Stimulated activated naive CD8-positive, alpha-beta T cell treated with anti-CD3 and anti-CD28 coated beads, Interleukin-15, Interleukin-2, amounts not matched to agents 100 U/mL and 50 U/mL, for 24 hours (primary cell): Measurements from ENCODE around the gene NOS1AP.

ENCODE experiments used
- ATAC-seq: fragments of 150-1000 bp; cut with Tn5 transposase; one replicate; pipeline ENCODE4 v1.10.0; 2021
- DNase-seq: peaks from one replicate; pipeline ENCODE4 v3.0.0; 2021

NOS1AP gene

DNA sequence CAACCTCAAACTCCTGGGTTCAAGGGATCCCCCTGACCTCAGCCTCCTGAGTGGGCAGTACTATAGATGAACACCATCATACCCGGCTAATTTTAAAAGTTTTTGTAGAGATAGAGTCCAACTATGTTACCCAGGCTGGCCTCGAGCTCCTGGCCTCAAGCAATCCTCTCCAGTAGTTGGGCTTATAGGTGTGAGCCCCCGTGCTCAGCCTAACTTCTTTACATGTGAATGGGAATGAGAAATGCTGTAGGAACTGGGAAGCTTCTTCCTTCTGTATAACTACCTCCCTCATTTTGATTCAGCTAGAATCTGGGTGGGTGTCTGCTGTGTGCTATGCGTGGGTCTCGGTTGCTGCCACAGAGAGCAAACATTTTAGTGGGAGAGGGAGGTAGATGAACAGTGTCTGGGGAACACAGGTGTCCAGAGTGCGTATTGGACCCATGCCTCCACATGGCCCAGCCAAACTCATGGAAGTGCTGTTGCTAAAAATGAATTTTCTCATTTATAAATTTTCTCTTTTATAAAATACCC, 150.6 kb downstream of the NOS1AP start:
- DNase-seq = no peak
- ATAC-seq = no peak

DNA sequence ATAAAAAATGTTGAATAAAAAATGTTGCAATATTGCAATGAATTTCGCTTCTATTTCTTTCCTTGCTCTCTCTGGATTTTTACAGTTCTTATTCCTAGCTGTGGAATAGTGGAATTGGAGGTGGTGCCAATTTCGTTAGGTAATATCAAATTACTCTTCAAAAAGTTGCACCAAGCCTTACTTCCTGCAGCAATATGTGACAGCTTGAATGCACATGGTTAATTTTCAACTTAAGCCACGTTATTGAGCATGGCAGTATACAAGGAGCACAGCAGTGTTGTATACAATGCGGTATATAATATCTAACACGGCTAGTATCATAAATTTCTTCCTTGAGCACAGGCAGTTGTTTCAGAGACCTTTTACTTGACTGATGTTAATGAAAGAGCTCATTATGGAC, 152.5 kb downstream of the NOS1AP start:
- DNase-seq (no peak), ATAC-seq (no peak)

DNA sequence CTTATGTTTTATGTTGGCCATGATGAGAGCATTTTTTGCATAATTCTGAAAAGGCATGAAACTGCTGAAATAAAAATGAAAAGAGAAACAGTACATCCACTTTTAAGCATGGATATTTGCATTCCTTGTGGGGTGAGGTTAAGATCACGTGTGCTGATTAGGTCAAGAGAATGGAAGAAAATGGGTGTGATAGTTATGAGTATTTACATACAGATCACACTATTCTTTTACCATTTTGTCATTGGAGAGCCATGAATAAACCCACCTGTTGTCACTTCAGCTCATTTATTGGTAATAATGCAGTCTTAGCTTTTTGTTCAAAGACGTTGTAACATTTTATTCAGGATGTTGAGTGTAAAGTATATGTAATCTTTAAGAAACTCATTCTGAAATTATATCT, 153.2 kb downstream of the NOS1AP start:
- ATAC-seq (no peak), DNase-seq (no peak)

DNA sequence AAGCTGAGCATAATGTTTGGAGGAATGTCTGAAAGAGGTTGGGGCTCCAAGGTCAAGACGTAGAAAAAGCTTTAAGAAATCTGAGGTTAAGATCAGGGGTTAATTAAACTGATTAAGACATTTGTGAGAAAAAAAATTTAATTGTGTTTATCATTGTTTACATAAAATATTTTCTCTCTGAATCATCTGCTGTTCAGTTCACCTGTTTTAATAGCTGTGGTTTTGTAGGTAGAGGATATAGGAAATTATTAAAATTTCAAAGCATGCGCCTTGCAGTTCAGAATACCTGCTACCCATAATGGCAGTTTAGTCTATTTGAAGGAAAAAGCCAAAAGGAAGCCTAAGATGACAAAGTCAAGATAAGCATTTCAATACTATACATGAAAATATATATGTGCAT, 154.0 kb downstream of the NOS1AP start:
- ATAC-seq = no peak
- no peak for DNase-seq

DNA sequence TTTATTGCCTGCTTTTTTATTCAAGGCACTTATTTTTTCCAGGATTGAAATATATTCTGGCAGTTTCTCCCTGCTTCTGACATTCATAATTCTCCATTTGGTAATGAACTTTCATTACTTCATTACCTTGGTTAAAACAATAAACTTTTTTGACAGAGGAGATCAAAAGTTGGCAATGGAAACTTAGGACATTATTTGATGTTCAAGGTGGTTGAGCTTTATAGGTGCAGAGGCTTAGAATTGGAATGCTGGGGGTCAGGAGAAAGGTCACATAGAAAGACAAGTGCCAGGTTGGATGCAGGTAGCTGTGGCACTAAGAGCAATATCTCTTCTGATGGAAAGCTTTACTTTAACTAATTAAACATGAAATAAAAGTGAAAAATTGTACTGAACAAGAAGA, 154.8 kb downstream of the NOS1AP start:
- no peak for DNase-seq
- no peak for ATAC-seq

DNA sequence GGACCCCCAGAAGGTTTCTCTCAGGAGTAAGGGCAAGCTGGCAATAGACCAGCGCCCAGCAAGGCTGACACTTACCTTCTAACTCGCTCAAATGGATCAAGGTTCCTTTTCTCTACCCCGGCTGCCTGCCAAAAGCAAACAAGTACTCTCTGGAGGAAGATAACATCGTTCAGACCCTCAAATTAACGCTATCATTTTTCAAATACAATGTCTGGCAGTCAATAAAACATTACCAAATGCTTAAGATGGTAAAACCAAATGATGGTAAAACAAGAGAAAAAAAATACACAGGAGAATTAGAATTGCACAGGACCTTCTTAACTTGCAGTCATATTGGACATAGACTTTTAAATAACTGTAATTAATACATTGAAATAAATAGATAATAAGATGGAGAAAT, 159.1 kb downstream of the NOS1AP start:
- DNase-seq (no peak), ATAC-seq (no peak)

DNA sequence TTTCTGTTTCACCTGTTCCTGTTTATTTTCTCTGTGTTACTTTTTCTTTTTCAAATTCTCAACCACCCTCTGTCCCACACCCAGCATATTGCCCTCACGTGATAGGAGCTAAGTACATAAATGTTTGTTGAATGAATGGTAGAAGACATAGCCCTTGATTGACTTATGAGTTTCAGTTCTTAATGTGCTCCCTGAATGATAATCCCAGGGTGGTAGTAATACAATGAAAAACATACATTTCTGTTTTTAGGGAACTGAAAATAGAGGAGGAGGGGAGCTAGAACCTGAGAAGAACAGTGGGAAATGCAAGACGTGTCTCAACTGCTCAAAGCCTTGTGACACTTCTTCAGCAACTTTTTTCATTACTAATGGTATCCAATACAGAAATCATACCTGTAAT, 160.1 kb downstream of the NOS1AP start:
- DNase-seq (no peak), ATAC-seq (no peak)

DNA sequence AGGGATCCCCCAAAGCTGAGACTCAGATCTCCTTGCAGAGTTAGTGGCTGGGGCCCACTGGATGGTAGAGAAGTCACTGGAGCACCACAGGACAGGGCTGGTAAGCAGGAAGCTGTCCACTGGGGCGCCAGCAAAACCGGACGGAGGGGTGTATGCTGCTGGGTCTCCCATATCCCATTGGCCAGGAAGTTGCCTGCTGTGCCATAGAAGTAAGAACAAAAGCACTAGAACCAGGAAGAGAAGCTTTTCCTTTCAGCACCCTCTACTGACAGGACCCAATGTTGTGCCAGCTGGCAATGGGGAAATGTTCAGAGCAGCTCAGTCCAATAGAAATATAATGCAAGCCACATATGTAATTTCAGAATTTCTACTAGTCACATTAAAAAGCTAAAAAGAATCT, 160.6 kb downstream of the NOS1AP start:
- ATAC-seq (no peak), DNase-seq (no peak)

DNA sequence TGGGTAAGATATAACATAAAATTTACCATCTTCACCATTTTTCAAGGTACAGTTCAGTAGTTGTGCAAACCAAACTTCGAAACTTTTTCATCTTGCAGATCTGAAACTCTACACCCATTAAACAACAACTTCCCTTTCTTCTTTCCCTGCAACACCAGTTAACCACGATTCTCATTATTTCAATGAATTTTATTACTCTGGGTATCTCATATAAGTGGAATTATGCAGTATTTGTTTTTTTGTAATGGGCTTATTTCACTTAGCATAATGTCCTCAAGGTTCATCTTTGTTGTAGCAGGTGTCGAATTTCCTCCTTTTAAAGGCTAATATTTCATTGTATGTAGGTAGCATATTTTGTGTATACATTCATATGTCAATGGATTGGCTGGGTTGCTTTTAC, 161.0 kb downstream of the NOS1AP start:
- ATAC-seq = no peak
- DNase-seq = no peak

DNA sequence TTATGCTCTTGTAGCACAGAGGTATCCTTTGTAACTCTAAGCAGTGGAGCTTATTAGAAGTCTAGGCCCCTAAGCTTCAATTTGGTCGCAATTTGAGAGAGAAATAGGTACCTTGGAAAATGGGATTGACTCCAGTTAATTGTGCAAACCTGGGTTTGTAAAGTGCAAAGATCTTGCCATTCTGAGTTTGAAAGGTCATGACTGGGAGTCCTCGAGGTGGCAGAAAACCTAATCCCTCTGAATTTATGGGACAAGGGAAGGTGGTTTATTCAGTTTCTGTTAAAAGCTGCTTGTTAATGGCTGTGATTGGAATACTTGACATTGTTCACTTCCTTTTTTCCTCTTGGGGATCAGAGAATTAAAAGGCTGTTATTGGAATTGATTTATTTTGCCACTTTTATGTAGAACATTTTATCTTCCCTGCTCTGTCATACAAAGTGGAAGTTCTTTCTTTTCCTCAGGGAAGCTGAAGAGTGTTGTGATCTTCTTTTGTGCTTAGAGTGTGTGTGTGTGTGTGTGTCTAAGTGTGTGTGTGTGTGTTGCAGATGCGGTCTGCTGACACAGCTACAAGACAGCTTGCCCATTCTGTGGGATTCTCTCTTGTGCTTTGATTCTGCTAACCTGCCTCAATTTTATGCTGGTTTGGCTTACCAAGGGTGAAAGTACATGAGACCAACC, 162.7 kb downstream of the NOS1AP start:
- ATAC-seq = no peak
- no peak for DNase-seq

DNA sequence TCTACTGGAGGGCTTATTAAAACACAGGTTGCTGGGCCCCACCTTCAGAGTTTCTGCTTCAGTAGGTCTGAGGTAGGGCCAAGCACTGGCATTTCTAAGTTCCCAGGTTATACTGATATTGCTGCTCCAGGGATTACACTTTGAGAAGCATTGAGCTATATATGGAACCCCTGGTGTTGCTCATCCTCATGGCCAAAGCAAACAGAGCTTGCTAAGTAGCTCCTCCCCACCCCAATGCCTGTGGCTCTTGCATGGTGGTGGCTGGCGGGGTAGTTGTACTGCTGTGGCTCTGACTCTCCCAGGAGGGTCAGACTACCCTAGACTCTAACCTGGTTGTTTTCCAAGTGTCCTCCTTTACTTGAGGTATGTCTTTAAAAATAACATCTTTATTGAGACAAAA, 163.6 kb downstream of the NOS1AP start:
- DNase-seq (no peak), ATAC-seq (no peak)

DNA sequence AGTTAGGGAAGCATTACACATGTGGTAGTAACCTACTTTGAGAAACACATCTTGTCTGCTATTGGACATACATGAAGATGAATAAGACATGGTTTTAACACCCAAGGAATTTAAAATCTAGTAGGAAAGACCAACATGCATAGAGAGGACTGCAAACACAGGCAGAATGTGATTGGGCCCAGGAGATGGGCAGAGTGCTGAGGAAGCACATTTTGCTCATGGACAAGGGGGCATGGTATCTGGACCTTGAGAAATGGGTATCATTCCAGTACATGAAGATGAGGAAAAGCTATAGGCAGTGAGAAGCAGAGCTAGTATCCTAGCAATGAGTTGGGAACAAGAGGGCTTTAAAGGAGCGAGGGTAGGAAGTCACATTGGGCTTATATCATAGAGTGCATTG, 164.4 kb downstream of the NOS1AP start:
- ATAC-seq (no peak), DNase-seq (no peak)

DNA sequence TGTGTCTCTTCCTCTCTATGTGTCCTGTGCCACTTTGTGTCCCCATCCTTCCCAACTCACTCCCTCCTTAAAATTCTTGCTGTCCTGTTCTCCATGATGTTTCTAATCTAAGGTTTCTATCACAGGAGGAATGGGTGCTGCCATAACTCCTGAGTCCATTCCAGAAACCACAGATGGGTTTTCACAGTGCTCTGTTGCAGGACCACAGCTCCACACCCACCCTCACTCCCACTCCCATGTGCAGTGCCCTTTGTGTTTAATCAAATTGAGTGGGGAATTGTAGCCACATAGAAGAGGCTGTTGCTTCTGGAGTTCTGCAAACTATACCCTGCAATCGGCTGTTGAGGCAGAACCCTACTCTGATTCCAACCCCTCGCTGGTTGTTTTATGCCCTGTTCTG, 165.1 kb downstream of the NOS1AP start:
- DNase-seq = no peak
- ATAC-seq = no peak

DNA sequence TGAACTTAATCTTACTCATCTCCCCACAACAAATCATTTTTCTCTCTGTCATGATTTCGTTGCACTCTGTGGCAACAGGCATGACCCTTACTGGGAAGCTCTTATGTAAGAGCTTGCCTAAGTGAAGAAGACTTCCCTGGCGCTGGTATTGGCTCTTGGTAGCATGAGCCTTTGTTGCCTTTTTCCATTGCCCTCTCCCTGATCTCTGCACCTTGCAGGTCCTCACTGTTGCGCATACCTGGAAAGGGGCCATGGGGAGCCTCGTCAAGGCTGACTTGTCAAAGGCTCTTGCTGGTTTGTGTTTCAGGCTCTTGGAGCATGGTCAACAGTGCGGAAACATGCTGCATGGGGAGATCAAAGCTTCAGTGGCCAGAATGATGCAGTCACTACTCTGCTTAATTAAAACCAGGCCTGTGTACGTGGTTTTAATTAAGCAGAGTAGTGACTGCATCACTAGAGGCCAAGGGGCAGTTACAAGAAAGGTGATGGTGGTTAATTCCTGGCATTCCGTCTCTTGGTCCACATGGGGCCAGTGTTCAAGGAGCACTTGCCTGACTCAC, 165.8 kb downstream of the NOS1AP start:
- DNase-seq (no peak), ATAC-seq (no peak)

DNA sequence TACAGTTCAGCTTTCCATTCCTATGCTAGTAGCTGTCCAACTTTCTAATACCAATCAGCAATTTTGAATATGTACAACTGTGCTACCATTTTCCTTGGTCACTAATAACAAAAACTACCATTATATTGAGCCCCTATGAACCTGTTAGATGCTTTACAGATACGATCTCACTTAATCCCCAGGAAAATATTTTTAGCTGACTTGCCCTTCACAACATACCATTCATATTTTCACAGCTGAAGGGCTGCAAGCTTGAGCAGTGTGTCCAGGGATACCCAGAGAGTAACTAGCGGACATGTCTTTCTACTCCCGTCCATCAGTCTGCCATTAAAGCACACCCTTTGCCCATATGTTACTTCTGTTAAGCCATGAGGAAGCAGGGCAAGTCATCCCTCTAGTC, 166.7 kb downstream of the NOS1AP start:
- no peak for ATAC-seq
- no peak for DNase-seq

DNA sequence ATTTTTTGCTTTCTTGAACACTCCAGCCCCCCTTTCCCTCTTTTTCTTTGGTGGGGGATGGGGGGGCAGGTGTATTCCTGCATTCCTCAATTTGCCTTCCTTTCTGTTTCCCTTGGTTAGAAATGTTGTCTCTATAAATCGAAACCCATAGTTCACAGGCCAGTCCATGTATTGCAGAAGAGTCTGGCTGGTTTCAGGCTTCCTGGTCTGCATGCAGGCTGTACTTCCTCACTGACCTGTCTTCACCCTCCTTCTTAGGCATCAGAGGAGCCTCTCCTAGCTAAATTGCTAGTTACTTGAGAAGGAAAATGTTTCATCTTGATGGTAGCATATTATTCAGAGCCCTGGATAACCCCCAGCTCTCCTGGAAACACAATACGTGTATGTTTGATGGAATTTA, 167.1 kb downstream of the NOS1AP start:
- DNase-seq (no peak), ATAC-seq (no peak)

DNA sequence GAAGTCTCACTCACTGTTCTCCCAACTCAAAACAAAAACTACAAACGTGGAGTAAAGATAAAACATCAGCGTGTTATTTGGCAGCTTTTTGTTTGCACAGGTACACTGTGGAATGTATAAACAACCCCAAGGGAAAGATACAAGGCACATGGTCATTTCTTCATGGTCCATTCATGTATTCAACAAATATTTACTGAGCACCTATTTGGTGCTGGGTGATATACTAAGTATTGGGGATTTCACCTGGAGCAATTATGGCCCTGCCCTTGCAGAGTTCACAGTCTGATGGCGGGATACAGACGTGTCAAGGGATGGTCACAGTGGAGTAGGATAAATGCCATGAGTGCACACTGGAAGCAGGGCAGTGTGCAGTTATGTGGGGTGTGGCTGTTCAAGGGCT, 171.1 kb downstream of the NOS1AP start:
- DNase-seq (no peak), ATAC-seq (no peak)

DNA sequence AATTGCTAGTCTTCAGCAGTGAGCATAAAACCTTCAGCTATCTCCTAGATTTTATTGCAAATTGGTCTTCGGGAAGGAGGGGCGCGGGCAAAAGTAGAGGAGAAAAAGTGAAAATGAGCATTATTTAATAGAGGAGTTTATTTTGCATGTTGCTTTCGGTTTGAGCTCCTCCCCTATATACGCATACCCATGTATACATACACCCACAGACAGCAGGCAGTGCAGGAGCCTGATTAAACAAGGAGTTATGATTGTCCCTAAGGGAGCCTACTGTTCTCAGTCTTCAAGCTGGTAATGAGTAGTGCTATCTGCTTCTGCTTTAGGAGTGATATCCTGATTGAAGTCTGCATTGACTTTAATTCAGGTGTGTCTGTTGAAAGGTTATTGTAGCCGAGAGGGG, 173.3 kb downstream of the NOS1AP start:
- ATAC-seq = no peak
- no peak for DNase-seq

DNA sequence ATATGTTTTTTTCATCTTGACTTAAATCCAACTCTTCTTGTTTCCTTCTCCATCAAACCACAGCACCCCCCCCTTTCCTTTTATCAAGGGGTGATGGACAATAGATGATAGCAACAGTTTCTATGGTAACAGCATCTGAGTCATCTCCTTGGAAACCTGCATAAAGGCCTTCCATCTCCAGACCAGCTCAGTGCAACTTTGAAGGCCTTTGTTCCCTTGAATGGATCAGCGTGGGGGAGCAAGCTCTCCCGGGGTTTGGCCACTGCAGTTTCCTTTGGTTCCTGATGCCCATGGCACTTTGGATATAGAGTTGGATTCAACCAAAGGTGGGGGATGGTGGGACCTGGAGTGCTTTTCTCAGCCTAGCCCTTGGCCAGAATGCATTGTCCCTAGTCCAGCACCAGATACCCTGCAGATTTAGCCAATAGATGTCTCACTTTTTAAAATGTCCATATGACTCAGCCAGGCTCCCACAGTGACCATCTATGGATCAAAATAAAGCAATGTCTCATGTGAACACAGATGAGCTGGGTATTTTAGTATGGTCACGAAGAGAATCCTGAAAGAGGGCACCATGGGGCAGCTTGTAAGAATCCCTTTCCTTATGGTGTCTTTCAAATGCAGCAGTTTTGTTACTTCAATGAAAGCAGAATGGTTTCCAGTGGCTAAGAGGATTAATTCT, 179.5 kb downstream of the NOS1AP start:
- ATAC-seq (no peak), DNase-seq (no peak)

DNA sequence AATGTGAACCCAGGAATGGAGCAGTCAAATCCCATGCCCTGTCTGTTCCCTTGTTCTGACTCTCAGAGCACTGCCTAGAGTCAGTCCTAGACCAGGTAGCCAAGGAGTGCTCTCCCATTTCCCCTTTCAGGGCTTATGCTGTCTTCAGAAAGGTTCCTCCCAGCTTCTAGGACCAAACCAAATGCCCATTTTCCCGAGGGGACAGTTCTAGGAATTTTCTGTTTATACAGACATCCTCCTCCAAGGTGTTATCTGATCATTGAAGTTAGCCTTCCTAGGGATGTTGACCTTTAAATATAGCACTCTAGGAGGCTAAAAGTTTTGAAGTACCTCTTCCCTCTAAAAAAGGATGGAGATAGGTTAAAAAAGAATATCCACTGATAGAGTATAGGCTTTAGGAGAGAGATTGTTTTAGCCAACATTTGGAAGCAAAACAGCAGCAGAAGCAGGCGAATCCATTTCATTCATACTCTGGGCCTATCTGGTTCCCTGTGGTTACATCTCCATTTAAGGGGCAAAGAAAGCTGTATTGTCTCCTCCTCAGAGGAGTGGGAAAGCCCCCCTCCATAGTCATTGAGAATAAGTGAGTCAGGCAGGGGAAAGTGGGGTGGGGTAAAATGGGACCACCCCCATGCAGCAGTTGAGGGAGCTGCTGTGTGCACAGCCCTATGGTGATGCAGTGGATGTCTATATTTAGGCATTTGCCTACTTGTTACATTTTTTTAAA, 180.7 kb downstream of the NOS1AP start:
- DNase-seq (no peak), ATAC-seq (no peak)

DNA sequence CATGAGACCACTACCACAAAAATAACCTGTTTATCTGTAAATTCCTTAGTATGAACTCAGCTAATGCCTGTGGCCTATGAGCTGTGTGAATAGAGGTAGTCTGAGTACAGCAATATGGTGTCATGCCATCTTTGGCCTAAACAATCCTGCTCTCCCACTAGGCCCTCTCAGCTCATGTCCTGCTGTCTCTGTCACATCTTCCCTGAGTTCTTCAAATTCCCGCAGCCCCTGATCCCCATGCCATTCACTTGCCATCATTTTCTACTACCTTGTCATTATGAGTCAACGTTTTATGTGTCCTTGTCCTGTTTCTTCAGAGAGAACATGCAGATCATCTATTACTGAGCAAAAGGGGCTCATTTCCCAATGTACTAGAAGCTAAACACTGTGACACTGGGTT, 181.6 kb downstream of the NOS1AP start:
- no peak for ATAC-seq
- no peak for DNase-seq

DNA sequence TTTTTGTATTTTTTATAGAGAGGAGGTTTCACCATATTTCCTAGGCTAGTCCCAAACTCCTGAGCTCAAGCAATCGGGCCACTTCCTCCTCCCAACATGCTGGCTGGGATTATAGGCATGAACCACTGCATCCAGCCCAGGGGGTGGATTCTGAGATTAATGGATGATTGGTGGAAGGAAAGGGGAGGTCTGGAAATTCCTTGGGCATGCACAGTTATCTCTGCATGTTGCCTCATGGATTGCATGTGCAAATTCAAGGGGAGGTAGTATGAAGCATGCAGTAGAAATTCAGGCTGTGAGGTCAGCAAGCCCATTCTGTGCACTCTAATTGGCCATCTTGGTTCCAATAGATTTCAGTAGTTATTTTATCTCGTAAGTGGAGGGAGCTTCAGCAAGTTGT, 182.7 kb downstream of the NOS1AP start:
- ATAC-seq = no peak

DNA sequence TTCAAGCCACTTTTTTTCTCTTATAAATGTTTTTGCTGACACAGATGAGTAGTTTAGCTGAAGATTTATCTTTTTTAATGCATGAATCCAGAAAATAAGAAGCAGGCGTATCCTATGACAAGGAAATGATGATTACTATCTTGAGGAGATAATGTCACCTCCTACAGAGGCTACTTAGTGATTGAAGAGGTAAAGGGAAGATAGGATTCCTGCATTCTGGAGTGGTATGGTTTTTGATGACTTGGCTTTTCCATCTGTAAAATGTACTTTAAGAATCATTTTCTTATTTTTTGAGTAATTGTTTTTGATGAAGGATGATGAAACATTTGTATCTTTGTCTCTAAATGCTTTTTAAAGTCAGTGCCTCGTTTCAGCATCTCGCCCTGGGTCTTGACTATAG, 184.3 kb downstream of the NOS1AP start:
- DNase-seq = no peak
- ATAC-seq = no peak

More for the DNA sequence above, 182.7 kb downstream of the NOS1AP start:
- no peak for DNase-seq
